Tibial artery (tissue), 4 donors: ENCODE results near the gene VASH2.

ENCODE experiments used
- DNase-seq, 2 donors: peaks; one replicate each; pipeline ENCODE4 v3.0.0-alpha.2; 2019
- H3K27ac ChIP-seq, 2 donors: fragments of 200-600 bp; sonication (generic) in 1 of 2; 1 replicate in 1 of 2; 2 replicates in 1 of 2; pipeline ENCODE4 v1.5.1; 2018 to 2019; ENCODE audit warnings: mild to moderate bottlenecking in 1 of 2
- H3K27me3 ChIP-seq, 2 donors: fragments of 200-600 bp; sonication (generic) in 1 of 2; one replicate each; pipeline versions ENCODE4 v1.5.1 to v1.6.0; 2016 to 2019
- H3K36me3 ChIP-seq, 3 donors: fragments of 200-600 bp; sonication (generic) in 2 of 3; one replicate each; pipeline ENCODE4 v1.5.1; 2016 to 2019; ENCODE audit warnings: mild to moderate bottlenecking in 2 of 3
- H3K4me1 ChIP-seq, 4 donors: fragments of 200-600 bp; sonication (generic) in 2 of 4; 1 replicate in 3 of 4; 2 replicates in 1 of 4; pipeline ENCODE4 v1.5.1; 2016 to 2019
- H3K4me3 ChIP-seq, 2 donors: fragments of 200-600 bp; sonication (generic) in 1 of 2; 1 replicate in 1 of 2; 2 replicates in 1 of 2; pipeline ENCODE4 v1.5.1; 2018 to 2019; ENCODE audit warnings: mild to moderate bottlenecking in 2 of 2
- H3K9me3 ChIP-seq, 3 donors: fragments of 200-600 bp; sonication (generic) in 1 of 3; one replicate each; pipeline ENCODE4 v1.5.1; 2016 to 2019
- intact Hi-C: fragments of 100-400 bp; cut with DNase I; formaldehyde crosslinking; loops from one replicate; pipeline ENCODE4 v1.15.0; 2023; ENCODE audit warnings: low total_unique reads
- TF ChIP-seq, protein P1 (sequence below), 2 experiments: fragments of 200-600 bp in 1 of 2; fragments of 450-650 bp in 1 of 2; IDR thresholded peaks; one replicate each; pipeline ENCODE4 v1.5.1; 2017 to 2019; ENCODE audit warnings: antibody characterized with exemption in 2 of 2, mild to moderate bottlenecking in 1 of 2, moderate library complexity in 1 of 2

Gene VASH2

DNA sequence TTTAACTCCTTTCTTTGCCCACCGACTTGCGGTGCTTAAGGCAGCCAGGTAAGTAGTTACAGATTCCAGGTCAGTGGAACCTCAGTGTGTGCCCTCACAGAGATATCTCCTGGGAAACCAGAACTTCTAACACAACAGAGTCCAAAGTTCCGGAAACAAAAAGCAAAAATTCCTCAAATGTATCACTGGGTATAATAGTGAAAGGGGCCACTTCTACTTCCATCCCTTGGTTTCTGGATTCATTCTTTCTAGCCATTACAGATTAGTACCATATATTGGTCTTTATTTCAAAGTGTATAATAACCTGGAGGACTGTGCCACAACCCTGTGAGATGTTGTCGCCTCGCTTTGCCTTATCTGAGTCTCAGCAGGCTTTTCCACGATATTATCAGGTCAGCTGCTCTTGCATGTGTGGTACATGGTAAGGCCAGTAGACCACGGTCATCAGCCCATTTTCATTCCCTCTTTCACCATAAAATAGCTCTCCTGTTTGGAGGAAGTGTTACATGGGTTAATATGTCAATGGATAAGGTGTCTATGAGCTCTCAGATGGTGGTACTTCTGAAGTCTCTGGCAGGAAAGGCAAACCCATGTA, 14.9 kb upstream of the VASH2 start:
- no peaks in the 10 kb centered on the region for H3K4me1 ChIP-seq
- no peak overlapping the region for H3K4me3 ChIP-seq
- no peak for DNase-seq
- H3K27me3 ChIP-seq: no peaks in the 10 kb centered on the region
- TF ChIP-seq, protein P1, sequence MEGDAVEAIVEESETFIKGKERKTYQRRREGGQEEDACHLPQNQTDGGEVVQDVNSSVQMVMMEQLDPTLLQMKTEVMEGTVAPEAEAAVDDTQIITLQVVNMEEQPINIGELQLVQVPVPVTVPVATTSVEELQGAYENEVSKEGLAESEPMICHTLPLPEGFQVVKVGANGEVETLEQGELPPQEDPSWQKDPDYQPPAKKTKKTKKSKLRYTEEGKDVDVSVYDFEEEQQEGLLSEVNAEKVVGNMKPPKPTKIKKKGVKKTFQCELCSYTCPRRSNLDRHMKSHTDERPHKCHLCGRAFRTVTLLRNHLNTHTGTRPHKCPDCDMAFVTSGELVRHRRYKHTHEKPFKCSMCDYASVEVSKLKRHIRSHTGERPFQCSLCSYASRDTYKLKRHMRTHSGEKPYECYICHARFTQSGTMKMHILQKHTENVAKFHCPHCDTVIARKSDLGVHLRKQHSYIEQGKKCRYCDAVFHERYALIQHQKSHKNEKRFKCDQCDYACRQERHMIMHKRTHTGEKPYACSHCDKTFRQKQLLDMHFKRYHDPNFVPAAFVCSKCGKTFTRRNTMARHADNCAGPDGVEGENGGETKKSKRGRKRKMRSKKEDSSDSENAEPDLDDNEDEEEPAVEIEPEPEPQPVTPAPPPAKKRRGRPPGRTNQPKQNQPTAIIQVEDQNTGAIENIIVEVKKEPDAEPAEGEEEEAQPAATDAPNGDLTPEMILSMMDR (IDR thresholded peaks at IDR 0.05): no peak
- H3K27ac ChIP-seq: no peak overlapping the region
- intact Hi-C loops: no loop called here
- peaks cover 0 to 9% (median 7%) of the 10 kb centered on the region in 3 donors for H3K9me3 ChIP-seq
- H3K36me3 ChIP-seq: no peaks in the 10 kb centered on the region

DNA sequence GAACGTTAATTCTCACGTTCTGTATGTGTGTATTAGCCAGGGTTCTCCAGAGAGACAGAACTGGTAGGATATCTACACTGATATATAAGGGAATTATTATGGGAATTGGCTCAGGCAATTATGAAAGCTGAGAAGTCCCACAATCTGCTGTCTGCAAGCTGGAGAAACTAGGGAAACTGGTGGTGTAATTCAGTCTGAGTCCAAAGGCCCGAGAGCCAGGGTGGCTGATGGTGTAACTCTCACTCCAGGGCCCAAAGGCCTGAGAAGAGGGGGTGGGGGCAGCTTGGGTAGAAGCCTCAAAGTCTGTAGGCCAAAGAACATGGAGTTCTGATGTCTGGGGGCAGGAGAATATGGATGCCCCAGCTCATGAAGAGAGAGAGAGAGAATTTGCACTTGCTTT, 13.3 kb upstream of the VASH2 start:
- TF ChIP-seq, protein P1 (IDR thresholded peaks at IDR 0.05): no peak
- no peaks in the 10 kb centered on the region for H3K36me3 ChIP-seq
- intact Hi-C loops: no loop called here
- H3K9me3 ChIP-seq: peaks cover 0 to 13% (median 7%) of the 10 kb centered on the region in 3 donors
- no peak overlapping the region for H3K27ac ChIP-seq
- H3K27me3 ChIP-seq: no peaks in the 10 kb centered on the region
- no peaks in the 10 kb centered on the region for H3K4me1 ChIP-seq
- H3K4me3 ChIP-seq: no peak overlapping the region
- DNase-seq: no peak

DNA sequence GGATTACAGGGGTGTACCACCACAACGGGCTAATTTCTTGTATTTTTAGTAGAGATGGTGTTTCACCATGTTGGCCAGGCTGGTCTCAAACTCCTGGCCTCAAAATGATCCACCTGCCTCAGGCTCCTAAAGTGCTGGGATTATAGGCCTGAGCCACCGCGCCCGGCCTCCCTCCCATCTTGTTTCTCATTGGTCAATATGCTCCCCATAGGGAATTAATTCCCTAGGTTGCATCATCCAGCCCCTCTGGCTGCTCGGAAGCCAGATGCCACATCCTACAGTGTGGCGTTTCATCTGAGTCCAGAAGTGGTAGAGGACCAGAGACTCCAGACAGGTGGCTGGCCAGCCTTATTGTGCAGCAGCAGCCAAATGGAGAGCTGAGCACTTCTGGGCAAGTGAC, 11.5 kb upstream of the VASH2 start:
- no peak for DNase-seq
- TF ChIP-seq, protein P1 (IDR thresholded peaks at IDR 0.05): no peak
- Histone ChIP-seq H3K4me3 (no peak overlapping the region), H3K27me3 (no peaks in the 10 kb centered on the region), H3K27ac (no peak overlapping the region), H3K4me1 (no peaks in the 10 kb centered on the region), H3K9me3 (peaks cover 0 to 13% (median 7%) of the 10 kb centered on the region in 3 donors), H3K36me3 (no peaks in the 10 kb centered on the region)
- intact Hi-C loops: no loop called here

- intact Hi-C loops: no loop called here
- TF ChIP-seq, protein P1 (IDR thresholded peaks at IDR 0.05): no peak
Observed at GRCh38 chr1:212941452-212941851, 8.9 kb upstream of the VASH2 start.

GRCh38 chr1:212942679-212943392, 7.5 kb upstream of the VASH2 start:
- peaks cover 0 to 4% of the 10 kb centered on the region in 2 donors for H3K27me3 ChIP-seq
- no peaks in the 10 kb centered on the region for H3K4me1 ChIP-seq
- no peak overlapping the region for H3K4me3 ChIP-seq
- no peak overlapping the region for H3K27ac ChIP-seq
- intact Hi-C loops: no loop called here
- H3K9me3 ChIP-seq: peaks cover 0 to 13% (median 7%) of the 10 kb centered on the region in 3 donors
- no peak for DNase-seq
- no peaks in the 10 kb centered on the region for H3K36me3 ChIP-seq
- TF ChIP-seq, protein P1 (IDR thresholded peaks at IDR 0.05): no peak

More at GRCh38 chr1:212941452-212941851, 8.9 kb upstream of the VASH2 start:
- DNase-seq: no peak
- Histone ChIP-seq H3K4me3 (no peak overlapping the region), H3K36me3 (no peaks in the 10 kb centered on the region), H3K27ac (no peak overlapping the region), H3K4me1 (no peaks in the 10 kb centered on the region), H3K27me3 (no peaks in the 10 kb centered on the region), H3K9me3 (peaks cover 0 to 13% (median 7%) of the 10 kb centered on the region in 3 donors)
